Loucy (cell line): ENCODE data around the gene SH3BP4.

Source experiments
- H2AFZ ChIP-seq: fragments of 200-600 bp; sonication (generic); 2 replicates; pipeline ENCODE4 v1.6.0; 2016; ENCODE audit warnings: antibody characterized with exemption, mild to moderate bottlenecking, low read length, moderate library complexity
- H3F3A ChIP-seq: fragments of 200-600 bp; 2 replicates; pipeline ENCODE4 v1.6.0; 2016; ENCODE audit warnings: antibody characterized with exemption, low read depth, mild to moderate bottlenecking
- H3K27me3 ChIP-seq: fragments of 200-600 bp; sonication (generic); 2 replicates; pipeline ENCODE4 v1.6.1; 2014; ENCODE audit warnings: low read length, mild to moderate bottlenecking; ENCODE audit not compliant: insufficient read depth, poor library complexity, severe bottlenecking
- H3K36me3 ChIP-seq: fragments of 200-600 bp; sonication (generic); 2 replicates; pipeline ENCODE4 v1.6.1; 2016; ENCODE audit warnings: low read length; ENCODE audit not compliant: insufficient read depth
- H3K4me1 ChIP-seq: fragments of 200-600 bp; sonication (generic); 2 replicates; pipeline ENCODE4 v1.5.1; 2014; ENCODE audit warnings: low read length, mild to moderate bottlenecking; ENCODE audit not compliant: insufficient read depth, poor library complexity, severe bottlenecking
- H3K4me2 ChIP-seq: fragments of 200-600 bp; sonication (generic); 2 replicates; pipeline ENCODE4 v1.6.0; 2014; ENCODE audit warnings: antibody characterized with exemption, low read length, low read depth, mild to moderate bottlenecking; ENCODE audit not compliant: poor library complexity, severe bottlenecking
- H3K4me3 ChIP-seq: fragments of 200-600 bp; sonication (generic); 2 replicates; pipeline ENCODE4 v1.5.1; 2014; ENCODE audit warnings: low read length, mild to moderate bottlenecking, mixed read lengths; ENCODE audit not compliant: poor library complexity, severe bottlenecking
- H3K79me2 ChIP-seq: fragments of 200-600 bp; sonication (generic); 2 replicates; pipeline ENCODE4 v1.6.1; 2014; ENCODE audit warnings: low read length; ENCODE audit not compliant: insufficient read depth
- H3K9ac ChIP-seq: fragments of 200-600 bp; sonication (generic); 2 replicates; pipeline ENCODE4 v1.6.0; 2014; ENCODE audit warnings: mild to moderate bottlenecking, low read depth, low read length, moderate library complexity; ENCODE audit not compliant: poor library complexity, severe bottlenecking
- H3K9me2 ChIP-seq: fragments of 200-600 bp; sonication (generic); replicated peaks from 2 replicates; pipeline ENCODE4 v1.6.1; 2016; ENCODE audit warnings: low read depth, low read length, mixed read lengths
- H3K9me3 ChIP-seq: fragments of 200-600 bp; sonication (generic); 2 replicates; pipeline ENCODE4 v1.6.1; 2014; ENCODE audit warnings: mild to moderate bottlenecking, antibody characterized with exemption, low read length, low read depth; ENCODE audit not compliant: insufficient read depth
- H4K20me1 ChIP-seq: fragments of 200-600 bp; sonication (generic); 2 replicates; pipeline ENCODE4 v1.6.0; 2014; ENCODE audit warnings: antibody characterized with exemption, low read length, mild to moderate bottlenecking; ENCODE audit not compliant: insufficient read depth, poor library complexity, severe bottlenecking
- CTCF ChIP-seq: fragments of 200-600 bp; sonication (generic); conservative IDR thresholded peaks from 2 replicates; pipeline ENCODE4 v1.5.1; 2014; ENCODE audit warnings: mild to moderate bottlenecking, antibody characterized with exemption, low read length
- EZH2phosphoT487 ChIP-seq: fragments of 200-600 bp; IDR thresholded peaks from 2 replicates; pipeline ENCODE4 v1.6.1; 2018; ENCODE audit warnings: antibody characterized with exemption, mild to moderate bottlenecking, moderate library complexity, borderline replicate concordance

SH3BP4 gene

GRCh38 chr2:234988491-234988890, 36.7 kb downstream of the SH3BP4 start:
- H3K79me2 ChIP-seq, result no peaks in the 10 kb centered on the region
- no peak overlapping the region for H3K4me3 ChIP-seq
- no peak overlapping the region for H3K4me2 ChIP-seq
- no peaks in the 10 kb centered on the region for H3K9me2 ChIP-seq
- H3K36me3 ChIP-seq, result no peaks in the 10 kb centered on the region
- H3K4me1 ChIP-seq, result no peaks in the 10 kb centered on the region
- no peaks in the 10 kb centered on the region for H4K20me1 ChIP-seq
- TF ChIP-seq CTCF (no peak), EZH2phosphoT487 (no peak)
- no peaks in the 10 kb centered on the region for H3K27me3 ChIP-seq
- no peaks in the 10 kb centered on the region for H3F3A ChIP-seq
- no peak overlapping the region for H3K9ac ChIP-seq
- H2AFZ ChIP-seq, result no peak overlapping the region
- H3K9me3 ChIP-seq, result no peaks in the 10 kb centered on the region

GRCh38 chr2:234989183-234989701, 37.4 kb downstream of the SH3BP4 start:
- Histone ChIP-seq H3K27me3 (no peaks in the 10 kb centered on the region), H3K4me1 (no peaks in the 10 kb centered on the region), H3K36me3 (no peaks in the 10 kb centered on the region), H3K79me2 (no peaks in the 10 kb centered on the region), H3K4me2 (no peak overlapping the region), H3K9me3 (no peaks in the 10 kb centered on the region), H3K9me2 (no peaks in the 10 kb centered on the region), H2AFZ (no peak overlapping the region), H3F3A (no peaks in the 10 kb centered on the region), H3K4me3 (no peak overlapping the region), H4K20me1 (no peaks in the 10 kb centered on the region), H3K9ac (no peak overlapping the region)
- TF ChIP-seq CTCF, result no peak
- TF ChIP-seq EZH2phosphoT487, result no peak

DNA sequence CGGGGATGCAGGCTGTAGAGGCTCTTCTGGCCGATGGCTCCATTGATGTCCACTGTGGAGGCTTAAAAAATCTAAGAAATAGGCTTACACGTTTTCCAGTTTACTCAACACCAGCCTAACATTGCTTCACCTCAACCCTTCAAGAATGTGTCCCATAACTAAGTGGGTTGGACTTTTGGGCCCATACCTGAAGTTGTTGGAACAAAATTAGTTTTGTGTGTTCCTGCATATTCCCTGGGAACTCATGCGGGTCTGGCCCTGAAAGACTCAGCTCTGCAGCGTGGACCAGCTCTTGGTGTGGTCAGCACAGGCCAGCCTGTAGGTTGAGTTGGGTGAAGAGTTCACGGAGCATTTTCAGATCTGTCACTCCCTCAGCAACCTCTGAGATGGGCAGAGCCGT, 38.5 kb downstream of the SH3BP4 start:
- no peak overlapping the region for H2AFZ ChIP-seq
- H3K9ac ChIP-seq, result no peak overlapping the region
- no peak overlapping the region for H3K4me2 ChIP-seq
- no peaks in the 10 kb centered on the region for H3K9me2 ChIP-seq
- H3K27me3 ChIP-seq, result no peaks in the 10 kb centered on the region
- H3K79me2 ChIP-seq, result no peaks in the 10 kb centered on the region
- H3K4me3 ChIP-seq, result no peak overlapping the region
- TF ChIP-seq CTCF (no peak), EZH2phosphoT487 (no peak)
- no peaks in the 10 kb centered on the region for H3F3A ChIP-seq
- no peaks in the 10 kb centered on the region for H4K20me1 ChIP-seq
- no peaks in the 10 kb centered on the region for H3K4me1 ChIP-seq
- no peaks in the 10 kb centered on the region for H3K36me3 ChIP-seq
- no peaks in the 10 kb centered on the region for H3K9me3 ChIP-seq
